Activated naive CD4-positive, alpha-beta T cell treated with anti-CD3 and anti-CD28 coated beads, Interleukin-2, amount 10 ng/mL, durations not matched to agents 7 days and 5 days (primary cell): ENCODE data around the gene ADTRP.

Experiments
- CTCF ChIA-PET: fragments of 350-600 bp; sonication (Branson Sonifier 250); formaldehyde crosslinking; loops from one replicate; lab custom pipeline; 2021; ENCODE audit warnings: antibody characterized with exemption; lab: Charles Lee
- DNase-seq: peaks from one replicate; pipeline ENCODE4 v3.0.0-alpha.2; 2020
- H3K27ac Mint-ChIP-seq: one replicate; pipeline ENCODE4 v1.8.0; 2021; ENCODE audit warnings: mild to moderate bottlenecking, moderate library complexity, mixed read lengths
- H3K27me3 Mint-ChIP-seq: one replicate; pipeline ENCODE4 v1.8.0; 2021; ENCODE audit warnings: mild to moderate bottlenecking, mixed read lengths
- H3K36me3 Mint-ChIP-seq: one replicate; pipeline ENCODE4 v1.8.0; 2021; ENCODE audit warnings: mixed read lengths
- H3K4me1 Mint-ChIP-seq: one replicate; pipeline ENCODE4 v1.8.0; 2021; ENCODE audit warnings: mixed read lengths
- H3K4me3 Mint-ChIP-seq: one replicate; pipeline ENCODE4 v1.8.0; 2021; ENCODE audit warnings: mild to moderate bottlenecking, moderate library complexity, mixed read lengths
- H3K9me3 Mint-ChIP-seq: one replicate; pipeline ENCODE4 v1.8.0; 2021; ENCODE audit warnings: mixed read lengths

ADTRP gene

GRCh38 chr6:11763460-11764249 is 14.9 kb downstream of the ADTRP start:
- Mint-ChIP-seq H3K27me3 (no peaks in the 10 kb centered on the region), H3K9me3 (no peaks in the 10 kb centered on the region), H3K4me1 (peaks cover 7% of the 10 kb centered on the region), H3K4me3 (no peak overlapping the region), H3K27ac (no peak overlapping the region), H3K36me3 (no peaks in the 10 kb centered on the region)
- CTCF ChIA-PET: no interaction called here
- DNase-seq: no peak

- peaks cover 7% of the 10 kb centered on the region for H3K4me1 Mint-ChIP-seq
- H3K4me3 Mint-ChIP-seq: no peak overlapping the region
- no peaks in the 10 kb centered on the region for H3K27me3 Mint-ChIP-seq
- CTCF ChIA-PET: no interaction called here
- no peak for DNase-seq
- no peak overlapping the region for H3K27ac Mint-ChIP-seq
- no peaks in the 10 kb centered on the region for H3K36me3 Mint-ChIP-seq
- peaks cover 2% of the 10 kb centered on the region for H3K9me3 Mint-ChIP-seq
These were observed 15.7 kb downstream of the ADTRP start for GRCh38 chr6:11762794-11763459.

- Mint-ChIP-seq H3K27ac (no peak overlapping the region), H3K27me3 (no peaks in the 10 kb centered on the region), H3K4me3 (no peak overlapping the region), H3K9me3 (peaks cover 6% of the 10 kb centered on the region), H3K36me3 (no peaks in the 10 kb centered on the region), H3K4me1 (peaks cover 7% of the 10 kb centered on the region)
- no peak for DNase-seq
- CTCF ChIA-PET: no interaction called here
These were observed 16.6 kb downstream of the ADTRP start for GRCh38 chr6:11761744-11762620.

GRCh38 chr6:11760015-11760473 is 18.6 kb downstream of the ADTRP start:
- Mint-ChIP-seq H3K27me3 (no peaks in the 10 kb centered on the region), H3K4me1 (peaks cover 11% of the 10 kb centered on the region), H3K4me3 (no peak overlapping the region), H3K9me3 (peaks cover 6% of the 10 kb centered on the region), H3K27ac (no peak overlapping the region), H3K36me3 (no peaks in the 10 kb centered on the region)
- DNase-seq: no peak
- CTCF ChIA-PET: no interaction called here

GRCh38 chr6:11758878-11759277 is 19.7 kb downstream of the ADTRP start:
- Mint-ChIP-seq H3K27ac (no peak overlapping the region), H3K4me3 (no peak overlapping the region), H3K36me3 (no peaks in the 10 kb centered on the region), H3K9me3 (peaks cover 6% of the 10 kb centered on the region), H3K27me3 (no peaks in the 10 kb centered on the region), H3K4me1 (peaks cover 4% of the 10 kb centered on the region)
- CTCF ChIA-PET: no interaction called here
- no peak for DNase-seq

- Mint-ChIP-seq H3K36me3 (no peaks in the 10 kb centered on the region), H3K27ac (no peak overlapping the region), H3K9me3 (peaks cover 6% of the 10 kb centered on the region), H3K4me1 (peaks cover 4% of the 10 kb centered on the region), H3K4me3 (no peak overlapping the region), H3K27me3 (no peaks in the 10 kb centered on the region)
- CTCF ChIA-PET: no interaction called here
- DNase-seq: no peak
These were observed 21.9 kb downstream of the ADTRP start for GRCh38 chr6:11756726-11757125.

- CTCF ChIA-PET: no interaction called here
- no peaks in the 10 kb centered on the region for H3K27me3 Mint-ChIP-seq
- no peak overlapping the region for H3K4me3 Mint-ChIP-seq
- DNase-seq: no peak
- H3K4me1 Mint-ChIP-seq: peaks cover 4% of the 10 kb centered on the region
- peaks cover 6% of the 10 kb centered on the region for H3K9me3 Mint-ChIP-seq
- H3K27ac Mint-ChIP-seq: no peak overlapping the region
- H3K36me3 Mint-ChIP-seq: no peaks in the 10 kb centered on the region
These were observed 22.3 kb downstream of the ADTRP start for GRCh38 chr6:11756292-11756691.

- Mint-ChIP-seq H3K4me1 (peaks cover 4% of the 10 kb centered on the region), H3K27ac (no peak overlapping the region), H3K36me3 (no peaks in the 10 kb centered on the region), H3K4me3 (no peak overlapping the region), H3K27me3 (no peaks in the 10 kb centered on the region), H3K9me3 (peaks cover 6% of the 10 kb centered on the region)
- DNase-seq: no peak
- CTCF ChIA-PET: interaction anchor here (0.6 kb wide), 1 partner anchor 1815 kb away, joined by 3 read pairs; no protein-coding TSS in a partner anchor
These were observed 22.9 kb downstream of the ADTRP start for GRCh38 chr6:11755725-11756124.

GRCh38 chr6:11754625-11755271 is 23.9 kb downstream of the ADTRP start:
- CTCF ChIA-PET: interaction anchor here (1.3 kb wide), 1 partner anchor 12 kb away, joined by 3 read pairs; no protein-coding TSS in a partner anchor
- DNase-seq: no peak
- Mint-ChIP-seq H3K9me3 (peaks cover 6% of the 10 kb centered on the region), H3K4me3 (no peak overlapping the region), H3K36me3 (no peaks in the 10 kb centered on the region), H3K27ac (no peak overlapping the region), H3K4me1 (peaks cover 4% of the 10 kb centered on the region), H3K27me3 (no peaks in the 10 kb centered on the region)

GRCh38 chr6:11753798-11754197 is 24.8 kb downstream of the ADTRP start:
- H3K9me3 Mint-ChIP-seq: peaks cover 6% of the 10 kb centered on the region
- H3K27me3 Mint-ChIP-seq: no peaks in the 10 kb centered on the region
- no peaks in the 10 kb centered on the region for H3K36me3 Mint-ChIP-seq
- no peak overlapping the region for H3K27ac Mint-ChIP-seq
- H3K4me1 Mint-ChIP-seq: peaks cover 4% of the 10 kb centered on the region
- no peak for DNase-seq
- no peak overlapping the region for H3K4me3 Mint-ChIP-seq
- CTCF ChIA-PET: interaction anchor here (1.3 kb wide), 1 partner anchor 11 kb away, joined by 3 read pairs; no protein-coding TSS in a partner anchor

GRCh38 chr6:11752360-11752759 is 26.2 kb downstream of the ADTRP start:
- peaks cover under 1% of the 10 kb centered on the region for H3K9me3 Mint-ChIP-seq
- H3K4me3 Mint-ChIP-seq: no peak overlapping the region
- peaks cover 4% of the 10 kb centered on the region for H3K4me1 Mint-ChIP-seq
- no peaks in the 10 kb centered on the region for H3K27me3 Mint-ChIP-seq
- no peak for DNase-seq
- CTCF ChIA-PET: no interaction called here
- H3K36me3 Mint-ChIP-seq: no peaks in the 10 kb centered on the region
- H3K27ac Mint-ChIP-seq: no peak overlapping the region

GRCh38 chr6:11750682-11751081 is 27.9 kb downstream of the ADTRP start:
- no peak overlapping the region for H3K27ac Mint-ChIP-seq
- no peak overlapping the region for H3K4me3 Mint-ChIP-seq
- no peak for DNase-seq
- no peaks in the 10 kb centered on the region for H3K27me3 Mint-ChIP-seq
- H3K9me3 Mint-ChIP-seq: no peaks in the 10 kb centered on the region
- CTCF ChIA-PET: no interaction called here
- H3K36me3 Mint-ChIP-seq: no peaks in the 10 kb centered on the region
- H3K4me1 Mint-ChIP-seq: no peaks in the 10 kb centered on the region

- CTCF ChIA-PET: no interaction called here
These were observed 29.9 kb downstream of the ADTRP start for GRCh38 chr6:11748591-11749210.

More at GRCh38 chr6:11748591-11749210, 29.9 kb downstream of the ADTRP start:
- H3K9me3 Mint-ChIP-seq: peaks cover 5% of the 10 kb centered on the region
- no peak overlapping the region for H3K4me3 Mint-ChIP-seq
- no peak overlapping the region for H3K27ac Mint-ChIP-seq
- H3K4me1 Mint-ChIP-seq: no peaks in the 10 kb centered on the region
- H3K36me3 Mint-ChIP-seq: peaks cover 2% of the 10 kb centered on the region
- H3K27me3 Mint-ChIP-seq: no peaks in the 10 kb centered on the region
- DNase-seq: no peak
